DMS79 treated with DMSO at 0.1 percent for 48 hours (cell line): Measurements from ENCODE around the gene MAN1C1.
"Not testable (repeated sequence)": the region's sequence is repeated elsewhere in the genome, so short reads cannot be mapped to it uniquely, and the experiment has no call there.

Experiments
- DNase-seq: peaks from one replicate; lab custom pipeline; 2025; lab: John Stamatoyannopoulos, UW

MAN1C1 gene

DNA sequence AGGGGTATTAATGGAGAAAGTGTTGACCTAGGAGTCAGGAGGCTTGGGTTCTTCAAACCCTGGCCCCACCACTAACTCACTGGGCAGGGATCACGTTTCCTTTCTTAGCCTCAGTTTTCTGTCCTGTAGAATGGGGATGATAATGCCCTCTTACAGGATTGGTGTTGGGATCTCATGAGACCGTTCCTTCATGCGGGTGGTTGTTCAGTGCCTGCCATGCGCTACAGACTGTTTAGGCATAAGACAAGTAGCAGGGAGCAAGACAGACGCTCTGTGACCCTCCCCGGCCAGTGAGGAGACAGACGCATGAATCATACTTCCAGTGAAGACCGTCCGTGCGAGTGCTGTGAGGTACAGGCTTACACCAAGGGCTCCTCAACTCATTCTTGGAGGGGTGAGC, 81.7 kb downstream of the MAN1C1 start:
- no peak for DNase-seq

DNA sequence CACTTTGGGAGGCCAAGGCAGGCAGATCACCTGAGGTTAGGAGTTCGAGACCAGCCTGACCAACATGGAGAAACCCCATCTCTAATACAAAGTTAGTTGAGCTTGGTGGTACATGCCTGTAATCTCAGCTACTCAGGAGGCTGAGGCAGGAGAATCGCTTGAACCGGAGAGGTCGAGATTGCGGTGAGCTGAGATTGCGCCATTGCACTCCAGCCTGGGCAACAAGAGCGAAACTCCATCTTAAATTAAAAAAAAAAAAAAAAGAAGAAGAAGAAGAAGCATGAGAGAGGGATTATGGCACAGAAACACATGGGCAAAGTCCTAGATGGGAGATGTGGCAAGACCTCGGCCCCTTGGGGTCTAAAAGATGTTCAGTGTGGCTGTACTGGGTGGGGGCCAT, 82.5 kb downstream of the MAN1C1 start:
- DNase-seq, result not testable (repeated sequence)

DNA sequence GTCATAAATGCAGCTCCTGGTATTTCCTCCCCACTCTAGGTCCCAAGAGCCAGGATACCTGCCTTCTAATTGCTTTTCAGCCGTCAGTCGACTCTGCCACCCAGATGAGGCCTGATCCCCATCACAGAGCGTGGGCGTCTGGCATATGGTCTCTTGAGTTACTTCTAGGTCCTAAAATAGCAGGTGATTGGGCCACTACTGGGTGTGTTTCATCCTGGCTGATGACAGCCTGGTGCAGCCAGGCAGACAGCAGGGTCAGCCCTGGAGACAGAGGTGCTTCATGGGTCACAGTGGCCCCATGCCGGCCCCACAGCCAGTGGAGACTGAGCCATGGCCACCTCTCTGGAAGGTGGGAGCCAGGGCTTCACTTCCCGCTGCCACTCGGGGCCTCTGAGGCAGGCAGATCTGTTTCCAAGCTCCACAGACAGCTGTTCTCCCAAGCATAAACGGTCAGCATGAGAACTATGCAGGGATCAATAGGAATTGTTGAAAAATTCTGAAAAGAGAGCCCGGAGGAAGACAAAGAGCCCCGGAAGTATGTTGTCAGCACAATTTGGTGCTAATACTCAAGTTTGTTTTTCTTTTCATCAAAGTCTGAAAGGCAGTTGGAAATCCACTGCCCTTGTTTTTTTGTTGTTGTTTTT, 83.0 kb downstream of the MAN1C1 start:
- no peak for DNase-seq

DNA sequence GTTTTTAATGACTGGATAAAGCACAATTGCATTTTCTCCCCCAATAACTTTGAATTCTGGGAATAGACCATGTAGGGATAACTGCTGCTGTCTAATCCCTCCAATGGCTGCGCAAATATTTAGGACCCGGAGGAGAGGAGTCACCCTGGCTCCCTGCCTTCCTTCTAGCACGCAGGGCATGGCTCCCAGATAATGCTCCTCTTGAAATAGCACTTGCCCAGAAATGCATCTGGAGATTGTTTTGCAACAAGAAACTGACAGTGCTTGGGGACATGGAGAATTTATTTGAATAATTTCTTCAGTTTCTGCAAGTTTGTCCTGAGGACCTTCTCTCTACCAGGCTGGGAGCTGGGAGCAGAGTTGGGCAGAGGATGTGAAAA, 83.5 kb downstream of the MAN1C1 start:
- DNase-seq, result peak; percentile 32

DNA sequence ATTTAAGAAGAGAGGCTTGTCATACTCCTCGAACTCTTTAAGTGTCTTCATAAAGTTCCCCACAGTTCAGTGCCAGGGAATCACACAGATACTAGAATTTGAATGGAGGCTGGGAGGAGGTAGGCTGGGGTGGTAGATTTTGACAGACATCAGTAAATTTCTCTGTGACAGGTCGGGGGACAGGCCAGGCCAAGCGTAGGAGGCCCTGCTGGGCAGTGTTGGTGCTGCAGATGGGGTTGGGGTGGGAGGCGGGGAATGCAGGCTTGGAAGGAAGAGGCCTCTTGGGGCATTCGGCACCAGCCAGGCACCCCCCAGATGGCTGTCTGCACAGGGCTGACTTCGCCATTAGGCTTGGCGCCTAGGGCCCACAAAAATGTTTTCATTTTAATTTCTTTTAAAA, 84.0 kb downstream of the MAN1C1 start:
- DNase-seq, result no peak

DNA sequence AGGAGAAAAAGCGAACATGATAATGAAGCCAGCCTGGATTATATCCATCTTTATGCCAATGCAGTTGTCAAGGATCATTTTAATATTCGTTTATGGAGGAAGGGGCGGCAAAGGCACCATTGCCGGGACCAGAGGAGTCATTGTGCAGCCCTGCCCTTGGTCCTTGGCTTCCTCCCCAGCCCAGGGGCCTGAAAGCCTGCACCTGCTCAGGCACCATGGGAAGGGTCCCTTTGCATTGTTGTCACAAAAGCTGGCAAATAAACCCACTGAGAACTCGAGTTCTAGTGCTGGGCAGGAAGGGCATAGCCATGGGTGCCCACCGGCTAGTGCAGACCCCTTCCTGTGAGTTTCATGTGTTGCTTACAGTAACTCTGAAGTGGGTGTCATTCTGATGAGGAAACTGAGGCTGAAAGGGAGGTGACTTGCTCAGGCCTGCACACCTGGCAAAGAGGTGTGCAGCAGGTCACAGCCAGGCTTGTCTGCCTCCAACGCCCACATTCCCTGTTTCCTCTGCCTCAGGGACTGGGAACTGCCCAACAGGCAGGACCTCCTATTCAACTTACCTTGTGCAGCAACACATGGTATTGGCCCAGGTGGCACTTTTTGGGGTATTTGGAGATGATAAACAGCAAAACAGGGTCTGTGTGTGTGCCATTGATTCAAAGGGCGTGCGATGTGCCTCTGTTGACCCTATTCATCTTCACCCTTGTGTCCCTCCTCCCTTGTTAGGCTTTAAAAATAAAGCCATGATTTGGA, 84.6 kb downstream of the MAN1C1 start:
- no peak for DNase-seq

DNA sequence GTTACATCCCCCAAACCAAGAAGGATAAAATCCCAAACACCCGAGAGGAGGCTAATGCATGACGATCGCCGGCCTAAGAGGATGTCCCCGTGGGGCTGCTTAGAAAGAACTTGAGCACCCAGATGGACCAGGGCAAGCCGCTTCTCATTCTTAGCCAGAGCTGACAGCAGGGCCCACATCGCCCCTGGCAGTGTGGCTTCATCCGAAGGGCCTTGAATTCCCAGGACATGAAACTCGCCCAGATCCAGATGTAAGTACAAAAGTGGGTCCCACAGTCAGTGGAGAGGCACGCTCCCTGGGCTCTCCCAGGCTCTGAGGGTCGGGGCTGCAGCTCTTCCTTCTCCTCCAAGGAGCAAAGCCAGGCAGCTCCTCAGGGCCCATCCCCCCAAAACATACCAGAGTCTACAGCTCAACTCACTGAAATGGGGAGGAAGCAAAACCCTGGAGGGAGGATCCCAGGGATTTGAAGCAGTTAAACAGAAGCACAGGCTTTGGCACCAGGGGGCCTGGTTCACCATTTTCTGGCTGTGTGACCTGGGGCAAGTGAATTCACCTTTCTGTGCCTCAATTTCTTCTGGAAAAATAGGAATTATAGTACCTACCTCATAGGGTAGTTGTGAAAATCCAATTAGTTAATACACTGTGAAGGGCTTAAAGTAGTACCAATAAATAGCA, 85.6 kb downstream of the MAN1C1 start:
- no peak for DNase-seq

DNA sequence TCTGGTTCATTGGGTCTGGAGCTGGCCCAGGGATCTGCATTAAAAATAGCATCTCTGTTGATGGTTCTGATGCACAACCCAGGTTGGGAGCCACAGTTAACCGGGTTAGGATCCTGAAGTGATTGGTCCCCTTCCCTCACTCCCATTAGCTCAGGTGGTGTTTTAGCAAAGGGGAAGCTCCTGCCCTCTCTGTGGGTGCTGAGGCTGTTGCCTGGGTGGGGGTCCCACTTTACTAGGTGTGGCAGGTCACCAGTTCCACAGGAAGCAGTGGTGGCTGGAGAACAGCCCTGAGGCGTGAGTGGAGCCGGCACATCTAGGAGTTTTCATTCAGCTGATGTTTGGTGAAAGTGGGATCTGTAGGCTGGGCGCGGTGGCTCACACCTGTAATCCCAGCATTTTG, 86.5 kb downstream of the MAN1C1 start:
- DNase-seq, result no peak

DNA sequence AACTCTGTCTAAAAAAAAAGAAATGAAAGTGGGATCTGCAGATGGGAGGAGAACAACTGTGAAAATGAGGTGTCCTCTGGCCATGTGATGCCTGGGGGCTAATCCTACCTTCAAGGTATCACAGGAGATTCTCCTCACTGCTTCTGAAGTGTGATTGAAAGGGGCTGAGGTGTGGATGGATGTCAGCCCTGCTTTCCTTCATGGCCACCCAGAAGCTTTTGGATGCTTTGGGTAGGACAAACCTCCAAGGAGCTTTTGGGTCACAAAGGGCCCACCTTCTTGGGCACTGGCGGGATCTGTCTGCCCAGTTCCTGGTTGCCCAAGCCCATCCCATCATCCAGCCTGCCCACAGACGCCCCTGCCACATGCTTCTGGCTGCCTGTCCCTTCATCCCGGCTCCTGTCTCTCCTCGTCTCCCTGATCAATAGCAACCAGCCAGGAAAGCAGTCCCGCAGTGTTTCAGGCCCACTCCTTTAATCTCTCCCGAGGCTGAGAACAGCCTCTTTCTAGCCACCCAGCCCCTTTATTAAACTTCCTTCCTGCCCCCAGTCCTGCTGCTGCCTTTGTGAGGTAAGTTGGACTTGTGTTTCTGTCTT, 87.2 kb downstream of the MAN1C1 start:
- DNase-seq, result no peak

DNA sequence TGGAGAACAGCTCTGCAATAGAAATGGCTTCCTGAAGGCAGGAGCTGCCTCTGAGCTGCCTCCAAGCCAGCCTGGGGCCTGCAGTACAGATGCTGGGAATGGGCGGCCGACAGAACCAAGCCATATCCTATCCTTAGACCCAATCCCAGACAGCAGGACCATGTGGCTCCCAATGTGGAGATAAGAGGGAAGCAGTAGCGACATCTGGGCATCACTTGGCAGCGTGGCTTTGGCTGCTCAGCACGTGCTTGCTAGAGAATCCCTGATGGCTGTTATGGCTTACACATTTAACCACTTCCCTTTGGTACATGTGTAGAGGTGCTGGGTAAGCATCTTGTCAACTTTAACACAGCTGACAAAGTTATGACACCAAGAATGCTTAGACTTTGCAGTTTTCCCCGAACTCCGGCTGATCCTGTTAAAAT, 87.7 kb downstream of the MAN1C1 start:
- DNase-seq, result no peak

DNA sequence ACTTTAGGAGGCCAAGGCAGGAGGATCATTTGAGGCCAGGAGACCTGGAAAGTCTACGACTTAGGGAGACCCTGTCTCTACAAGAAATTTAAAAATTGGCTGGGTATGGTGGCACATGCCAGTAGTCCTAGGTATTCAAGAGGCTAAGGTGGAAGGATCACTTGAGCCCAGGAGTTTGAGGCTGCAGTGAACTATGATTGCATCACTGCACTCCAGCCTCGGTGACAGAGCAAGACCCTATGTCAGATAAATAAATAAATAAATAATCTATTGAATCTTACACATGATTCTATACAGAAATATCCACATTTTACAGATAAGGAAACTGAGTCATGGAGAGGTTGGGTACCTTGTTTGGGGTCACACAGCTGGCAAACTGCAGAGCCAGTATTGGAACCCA, 89.1 kb downstream of the MAN1C1 start:
- no peak for DNase-seq

DNA sequence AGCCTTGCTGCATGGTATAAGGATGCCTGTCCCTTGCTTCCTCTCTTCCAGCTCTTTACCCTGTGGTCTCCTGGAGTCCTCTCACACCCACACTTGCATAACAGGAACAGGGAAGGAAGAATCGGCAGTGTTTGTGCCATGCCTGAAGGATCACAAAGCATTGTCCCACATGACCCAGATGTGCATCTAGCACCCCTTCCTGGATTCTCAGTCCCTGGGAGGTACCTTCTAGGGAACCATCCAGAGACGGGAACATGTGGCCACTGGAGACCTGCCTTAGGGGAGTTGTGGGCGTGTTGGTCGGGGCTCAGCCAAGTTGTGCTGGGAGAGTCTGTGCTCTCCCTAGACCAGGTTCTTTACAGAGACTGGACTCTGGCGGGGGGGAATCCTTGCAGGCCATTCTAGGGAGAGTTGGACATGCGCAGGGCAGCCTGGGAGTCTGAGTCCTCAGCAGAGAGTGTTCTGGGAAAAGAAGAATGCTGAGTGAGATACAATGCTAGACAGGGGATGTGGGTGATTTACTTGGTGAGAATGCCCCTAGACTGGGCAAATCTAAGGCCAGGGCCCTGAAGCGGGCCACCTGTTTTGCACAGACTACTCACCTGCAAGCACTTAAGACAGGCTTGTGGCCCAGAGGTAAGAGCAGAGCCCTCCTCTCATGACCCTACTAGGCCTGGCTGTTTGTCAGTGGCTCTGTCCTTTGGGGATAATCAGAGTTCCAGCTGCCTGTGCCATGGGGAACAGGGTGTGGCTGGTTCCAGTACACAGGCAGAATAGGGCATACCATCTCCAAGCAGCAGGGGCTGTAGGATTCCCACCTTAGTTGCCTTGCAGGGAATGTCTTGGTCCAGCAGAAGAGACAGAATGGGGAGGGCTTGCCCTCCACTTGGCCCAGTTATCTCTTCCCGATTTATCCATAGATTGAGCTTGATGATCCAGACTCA, 89.8 kb downstream of the MAN1C1 start:
- DNase-seq, result no peak

DNA sequence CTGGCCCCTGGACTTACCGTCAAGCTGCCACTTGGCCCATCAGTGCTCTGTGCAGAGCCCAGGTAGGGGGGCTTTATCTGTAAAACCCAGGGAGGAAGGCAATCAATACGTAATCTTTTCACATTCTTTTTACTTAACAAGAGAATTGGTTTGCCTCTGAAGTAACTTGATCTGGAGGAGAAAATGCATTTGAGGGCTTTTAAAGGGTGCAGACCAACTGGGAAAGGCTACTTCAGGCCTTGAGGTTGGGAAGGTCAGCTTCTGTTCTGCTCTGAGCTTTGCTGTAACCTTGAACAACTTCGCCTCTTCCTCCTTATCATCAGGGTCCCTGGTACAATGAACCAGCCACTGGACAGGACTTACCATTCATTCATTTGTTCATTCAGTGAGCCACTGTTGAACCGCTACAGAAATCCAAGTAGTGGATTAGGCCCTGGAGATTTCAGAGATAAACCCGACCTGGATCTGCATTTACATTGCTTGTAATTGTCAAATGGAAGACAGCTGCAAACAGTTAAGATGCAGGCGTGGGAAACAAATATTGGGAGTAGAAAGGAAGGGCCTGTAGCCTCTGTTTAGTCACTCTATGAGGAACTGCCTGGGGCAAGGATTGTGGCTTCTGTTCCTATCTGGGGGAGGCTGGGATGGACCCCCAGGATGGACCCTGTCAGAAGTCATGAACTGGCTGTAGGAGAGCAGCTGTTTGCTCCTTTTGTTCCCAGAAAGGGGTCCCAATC, 90.9 kb downstream of the MAN1C1 start:
- no peak for DNase-seq

DNA sequence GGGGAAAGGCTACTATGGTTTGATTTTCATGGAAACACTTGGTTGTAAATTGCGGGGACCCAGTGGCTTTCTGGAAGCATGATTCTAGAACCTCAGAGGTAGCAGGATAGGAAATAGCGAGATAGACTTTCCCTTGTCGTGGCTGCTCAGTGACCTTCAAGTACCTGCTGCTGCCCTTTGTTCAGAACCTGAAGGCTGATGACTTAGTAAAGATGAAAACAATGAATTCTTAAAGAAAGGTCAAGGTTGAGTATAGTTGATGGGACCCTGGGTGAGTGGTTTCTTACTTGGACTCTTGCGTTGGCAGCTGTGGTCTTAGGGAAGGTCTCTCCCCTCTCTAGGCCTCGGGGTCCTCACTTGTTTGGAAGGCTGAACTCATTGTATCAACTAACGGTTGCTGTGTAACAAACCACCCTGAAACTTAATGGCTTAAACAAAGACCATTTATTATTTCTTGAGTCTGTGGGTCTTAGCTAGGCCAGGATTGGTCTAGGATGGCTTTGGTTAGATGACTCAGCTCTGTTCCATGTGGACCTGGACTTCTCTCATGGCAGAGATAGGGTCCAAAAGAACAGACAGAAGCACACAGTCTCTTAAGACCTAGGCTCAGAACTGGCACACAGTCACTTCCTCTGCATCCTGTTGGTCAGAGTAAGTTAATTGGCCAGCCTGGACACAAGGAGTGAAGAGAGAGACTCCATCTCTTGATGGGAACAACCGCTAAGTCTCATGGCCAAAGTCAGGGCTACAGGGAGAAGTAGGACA, 94.2 kb downstream of the MAN1C1 start:
- DNase-seq, result no peak

DNA sequence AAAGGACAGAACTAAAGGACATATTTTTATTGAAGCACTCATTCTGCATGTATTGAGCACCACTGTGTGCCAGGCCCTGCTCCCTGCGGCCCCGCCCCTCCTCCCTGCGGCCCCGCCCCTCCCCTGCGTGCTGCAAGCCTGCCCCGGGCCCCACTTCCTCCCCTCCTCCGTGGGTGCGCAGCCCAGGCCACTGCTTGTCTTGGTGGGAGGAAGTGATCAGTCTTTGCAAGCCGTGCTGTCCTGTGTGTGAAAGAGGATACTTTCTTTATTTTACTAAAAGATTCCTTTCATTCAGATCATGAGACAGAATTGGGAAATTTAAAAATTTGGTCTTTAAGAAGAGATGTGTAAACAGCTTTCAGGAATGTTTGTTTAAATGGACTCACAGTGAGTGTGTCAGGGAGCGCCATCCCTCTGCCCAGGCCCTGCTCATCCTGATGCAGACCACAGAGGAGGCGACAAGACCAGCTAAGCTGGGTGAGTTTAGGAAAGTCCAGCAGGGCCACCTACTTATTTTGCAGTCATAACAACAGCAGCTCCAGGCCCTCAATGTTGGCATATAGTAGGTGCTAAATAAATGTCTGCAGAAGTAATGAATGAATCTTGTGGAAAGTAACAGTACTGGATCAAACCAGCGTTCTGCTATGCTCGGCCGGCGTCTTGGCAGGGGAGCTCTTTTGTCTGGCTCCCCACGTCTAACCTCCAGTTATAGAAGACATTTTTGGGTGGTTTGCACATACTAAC, 95.1 kb downstream of the MAN1C1 start:
- DNase-seq, result no peak

DNA sequence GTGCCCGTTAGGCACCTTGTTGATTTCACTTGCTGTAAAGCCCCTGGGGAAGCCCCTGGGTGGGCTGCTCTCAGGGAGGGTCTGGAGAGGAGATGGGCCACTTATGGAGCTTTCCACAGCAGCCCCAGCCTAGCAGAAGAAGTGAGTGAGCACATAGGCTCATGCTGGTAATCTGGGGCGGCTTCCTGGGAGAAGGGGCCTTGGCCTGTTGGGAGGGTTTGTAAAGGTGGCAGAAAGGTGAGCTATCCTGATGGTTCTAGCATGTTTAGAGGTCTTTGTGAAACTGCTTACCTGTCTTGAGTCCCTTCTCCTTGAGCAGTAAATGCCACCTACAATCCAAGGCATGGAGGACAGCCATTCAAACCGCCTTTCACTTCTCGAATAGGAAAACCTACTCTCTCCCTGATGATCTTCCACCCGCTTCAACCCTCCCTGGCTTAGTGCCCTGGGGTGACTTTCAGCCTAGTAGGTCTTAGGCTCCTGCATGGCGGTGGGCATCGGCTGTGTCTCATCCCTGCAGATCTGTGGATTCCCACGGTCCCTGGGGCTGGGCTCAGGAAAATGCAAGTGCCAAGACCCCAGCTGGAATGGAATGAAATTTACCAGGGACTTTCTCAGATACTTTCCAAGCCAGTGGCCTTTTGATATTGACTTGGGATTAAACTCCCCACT, 95.8 kb downstream of the MAN1C1 start:
- DNase-seq, result no peak

DNA sequence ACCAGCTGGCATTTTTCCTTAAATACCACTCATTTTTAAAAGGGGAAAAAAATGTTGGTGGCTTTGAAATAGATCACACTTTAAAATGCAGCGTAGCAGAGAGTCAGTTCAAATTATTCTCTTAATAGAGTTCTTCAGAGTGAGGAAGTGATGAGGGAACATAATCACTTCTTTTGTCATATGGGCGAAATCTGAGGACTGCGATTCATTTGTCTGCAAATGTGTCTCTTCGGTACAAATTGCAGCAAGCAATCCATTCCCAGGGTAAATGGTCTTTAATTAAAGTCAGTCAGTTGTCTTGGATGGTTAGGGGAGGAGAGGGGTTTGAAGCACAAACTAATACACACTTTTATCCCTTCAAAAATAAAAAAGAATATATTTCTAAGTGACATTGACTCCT, 97.4 kb downstream of the MAN1C1 start:
- DNase-seq, result no peak

DNA sequence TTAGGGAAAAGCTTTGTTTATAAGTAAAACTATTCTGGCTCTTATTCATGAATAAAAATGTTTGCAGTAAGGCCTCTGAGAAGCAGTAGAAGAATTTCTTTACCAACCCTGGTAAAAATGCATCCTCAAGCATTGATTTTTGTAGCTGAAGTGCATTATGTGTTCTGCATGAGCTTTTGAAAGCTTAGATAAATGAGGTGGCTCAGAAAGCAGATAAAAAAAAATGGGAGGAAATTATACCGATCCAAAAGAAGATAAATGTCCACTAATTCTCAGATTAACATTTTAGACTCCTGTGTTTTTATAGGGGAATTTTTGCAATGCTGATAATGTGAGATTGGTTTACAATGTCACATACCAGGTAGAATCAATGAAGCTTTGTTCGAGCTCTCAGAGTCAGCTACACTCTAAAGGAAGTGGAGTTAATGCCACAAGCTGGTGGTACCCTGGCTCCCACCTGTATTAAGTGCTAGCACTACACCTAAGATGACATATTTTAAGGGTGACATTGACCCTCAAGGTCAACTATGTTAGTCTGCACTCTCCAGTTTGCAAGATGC, 97.9 kb downstream of the MAN1C1 start:
- DNase-seq, result no peak

DNA sequence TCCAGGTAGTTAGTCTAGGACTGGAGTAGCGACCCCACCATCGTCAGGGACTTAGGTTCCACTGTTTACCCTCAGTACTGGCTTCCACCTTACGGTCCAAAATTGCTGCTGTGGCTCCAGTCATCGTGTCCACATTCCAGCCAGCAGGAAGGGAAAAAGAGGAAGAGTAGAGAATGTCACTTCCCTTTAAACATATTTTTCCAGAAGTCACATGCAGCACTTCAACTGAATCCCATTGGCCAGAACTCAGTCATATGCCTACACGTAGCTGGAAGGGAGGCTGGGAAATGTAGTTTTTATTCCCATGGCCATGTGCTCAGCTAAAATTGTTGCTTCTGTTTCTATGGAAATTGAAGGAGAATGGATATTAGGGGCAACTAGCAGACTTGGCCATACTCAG, 99.3 kb downstream of the MAN1C1 start:
- no peak for DNase-seq
